ENCODE results near the gene SNAPC1. TPM values are rescaled to one million over a fixed set of nuclear protein-coding genes. Genes with fewer than 3 reads are reported as not detected.
A peak's percentile ranks its signal among the peaks of the same experiment; 100 is the strongest.

SNAPC1 gene
- total RNA-seq, 1 experiment from 2014 or later: 6.8 TPM

DNA sequence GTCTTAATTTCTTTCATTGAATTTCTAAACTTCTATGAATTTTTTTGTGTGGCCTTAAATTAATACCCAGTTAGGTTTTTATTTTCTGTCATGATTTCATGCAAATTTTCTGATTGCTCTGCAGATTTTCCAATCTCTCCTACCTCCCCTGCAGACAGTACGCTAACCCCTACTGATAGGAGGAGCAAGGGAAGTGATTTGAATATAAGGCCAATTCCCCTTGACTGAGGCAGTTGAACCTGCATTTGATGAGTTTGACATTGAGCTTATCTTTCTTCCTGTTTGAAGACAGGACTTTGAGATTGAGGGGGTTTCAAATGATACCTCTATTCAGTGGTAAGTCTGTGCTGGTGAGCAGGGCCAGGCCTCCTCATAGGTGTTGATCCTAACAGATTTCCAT lies 74.6 kb downstream of the SNAPC1 start:
- DNase-seq: no peak
- Histone ChIP-seq H3K9ac (ENCODE audit: extremely low read depth, insufficient read length, low read length) (no peak overlapping the region), H3K18ac (ENCODE audit: insufficient read length, low read depth, low read length) (no peak overlapping the region), H3K4me2 (ENCODE audit: insufficient read depth, insufficient read length, low read length) (no peak overlapping the region), H3K14ac (ENCODE audit: insufficient read depth, low read length) (no peak overlapping the region), H2BK12ac (ENCODE audit: insufficient read length, low read depth, low read length) (no peak overlapping the region), H4K91ac (ENCODE audit: insufficient read length, low read depth, low read length) (no peak overlapping the region), H3K4ac (ENCODE audit: low read depth, low read length) (no peak overlapping the region), H3K4me1 (ENCODE audit: insufficient read depth, low read length) (peaks cover 2% of the 10 kb centered on the region; the same call in 1 of the 2 replicates), H3K79me1 (ENCODE audit: insufficient read depth, low read depth, low read length, poor library complexity, severe bottlenecking) (no peaks in the 10 kb centered on the region), H3T11ph (ENCODE audit: low read length) (no peak overlapping the region), H3K27me3 (ENCODE audit: insufficient read depth, low read length) (no peaks in the 10 kb centered on the region), H3K23me2 (ENCODE audit: insufficient read length, low read depth, low read length, poor library complexity, severe bottlenecking) (no peaks in the 10 kb centered on the region), H4K20me1 (ENCODE audit: control insufficient read depth, insufficient read depth, insufficient read length) (no peaks in the 10 kb centered on the region), H2BK20ac (ENCODE audit: low read depth, low read length, poor library complexity, severe bottlenecking) (no peak overlapping the region), H2BK5ac (ENCODE audit: insufficient read length, low read length) (no peak overlapping the region), H2BK15ac (ENCODE audit: low read depth, low read length) (no peak overlapping the region), H2AFZ (ENCODE audit: low read length) (no peak overlapping the region), H4K8ac (replicated peaks; ENCODE audit: insufficient read length, low read depth, low read length) (no peak overlapping the region), H4K5ac (ENCODE audit: insufficient read length, low read depth, low read length) (no peak overlapping the region), H3K23ac (ENCODE audit: insufficient read length, low read depth, low read length) (no peak overlapping the region), H3K9me3 (ENCODE audit: control insufficient read depth, low read depth, low read length) (no peaks in the 10 kb centered on the region), H3K79me2 (ENCODE audit: insufficient read depth, low read length) (no peaks in the 10 kb centered on the region), H3K27ac (ENCODE audit: insufficient read length, low read depth, low read length) (no peak overlapping the region), H2AK5ac (ENCODE audit: insufficient read length, low read length) (no peak overlapping the region), H3K56ac (ENCODE audit: insufficient read length, low read depth, low read length) (no peak overlapping the region), H2BK120ac (ENCODE audit: low read depth, low read length, poor library complexity, severe bottlenecking) (no peak overlapping the region)
- H3K27ac Mint-ChIP-seq: 0 out of 7 replicates have a peak overlapping the region, but pooled peaks of 1 of the 3 experiments have one; percentile 16
- no peaks in the 10 kb centered on the region for H3K27me3 Mint-ChIP-seq (ENCODE audit: low read depth)
- WGBS (ENCODE audit: extremely low coverage, insufficient read length, low lambda C conversion rate): no CpG with 5 or more reads among the region's 1 CpG
- peaks cover 15 to 16% of the 10 kb centered on the region in 2 experiments for H3K4me1 Mint-ChIP-seq
- H3K9me3 Mint-ChIP-seq: no peaks in the 10 kb centered on the region
- no peaks in the 10 kb centered on the region for H3K36me3 Mint-ChIP-seq (ENCODE audit: insufficient read depth in 1 of 3, low read depth in 3 of 3)
- no peak for TF ChIP-seq CTCF (conservative IDR thresholded peaks at IDR 0.05)
- no peak overlapping the region; a peak in 1 of 5 replicates for H3K4me3 Mint-ChIP-seq

All from H9 (cell line).